RWPE2 (cell line): ENCODE measurements around the gene LOXL4.

Experiments
- ATAC-seq: fragments of 200-7000 bp; cut with Tn5 transposase; 3 replicates; pipeline ENCODE4 v1.9.1; 2021; ENCODE audit warnings: low read depth
- DNase-seq: peaks from one replicate; pipeline ENCODE4 v3.0.0-alpha.2; 2020; ENCODE audit warnings: low spot score
- H3K27ac ChIP-seq: fragments of 450-650 bp; 2 replicates; pipeline ENCODE4 v1.5.1; 2017; ENCODE audit warnings: mild to moderate bottlenecking; ENCODE audit not compliant: poor library complexity, severe bottlenecking
- H3K27me3 ChIP-seq: fragments of 250-450 bp; sonication (Bioruptor Pico); 2 replicates; pipeline ENCODE4 v1.5.1; 2021; ENCODE audit warnings: mild to moderate bottlenecking, moderate library complexity; ENCODE audit not compliant: insufficient read depth, poor library complexity, severe bottlenecking
- H3K36me3 ChIP-seq: fragments of 250-450 bp; sonication (Bioruptor Pico); 2 replicates; pipeline ENCODE4 v1.5.1; 2020; ENCODE audit warnings: low read depth, mild to moderate bottlenecking, moderate library complexity
- H3K4me1 ChIP-seq: fragments of 250-450 bp; sonication (Bioruptor Pico); 2 replicates; pipeline ENCODE4 v1.5.1; 2021; ENCODE audit warnings: mild to moderate bottlenecking, moderate library complexity; ENCODE audit not compliant: insufficient read depth, poor library complexity, severe bottlenecking
- H3K4me3 ChIP-seq: fragments of 250-450 bp; sonication (Bioruptor Pico); 2 replicates; pipeline ENCODE4 v1.5.1; 2021; ENCODE audit warnings: mild to moderate bottlenecking, moderate library complexity; ENCODE audit not compliant: severe bottlenecking
- H3K9me3 ChIP-seq: fragments of 250-450 bp; sonication (Bioruptor Pico); 2 replicates; pipeline ENCODE4 v1.5.1; 2021; ENCODE audit warnings: mild to moderate bottlenecking, moderate library complexity; ENCODE audit not compliant: severe bottlenecking
- TF ChIP-seq, protein P1 (sequence below): fragments of 450-650 bp; IDR thresholded peaks from one replicate; pipeline ENCODE4 v1.5.1; 2017; ENCODE audit warnings: mild to moderate bottlenecking, moderate library complexity; ENCODE audit not compliant: poor library complexity, severe bottlenecking

LOXL4 gene

DNA sequence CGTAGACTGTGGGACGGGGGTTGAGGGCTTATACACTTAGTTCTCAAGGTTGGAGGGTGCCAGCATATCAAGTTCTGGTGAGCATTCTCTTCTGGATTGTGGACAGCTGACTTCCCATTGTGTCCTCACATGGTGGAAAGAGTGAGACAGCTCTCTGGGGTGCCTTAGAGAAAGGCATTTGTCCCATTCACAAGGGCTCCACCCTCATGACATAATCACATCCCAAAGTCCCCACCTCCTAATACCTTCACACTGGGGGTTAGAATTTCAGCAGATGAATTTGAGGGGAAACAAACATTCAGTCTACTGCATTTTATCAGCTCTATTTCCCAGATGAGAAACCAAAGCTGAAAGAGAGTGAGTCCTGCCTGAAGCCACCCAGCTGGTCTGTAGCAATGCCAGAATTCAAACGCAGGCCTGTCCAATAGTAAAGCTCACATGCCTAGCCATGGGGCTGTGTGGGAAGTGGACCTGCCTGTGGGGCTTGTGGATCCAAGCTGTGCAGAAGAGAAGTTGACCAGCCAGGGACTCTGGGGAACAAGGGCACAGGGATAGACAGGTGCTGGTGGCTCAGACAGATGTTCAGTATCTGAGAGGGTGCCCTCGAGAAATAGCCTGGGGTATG is 34.9 kb upstream of the LOXL4 start:
- Histone ChIP-seq H3K36me3 (no peaks in the 10 kb centered on the region), H3K4me3 (no peak overlapping the region), H3K9me3 (no peaks in the 10 kb centered on the region), H3K4me1 (no peaks in the 10 kb centered on the region), H3K27ac (no peak overlapping the region), H3K27me3 (peaks cover 3% of the 10 kb centered on the region)
- DNase-seq, result no peak
- no peak for ATAC-seq
- TF ChIP-seq, protein P1, sequence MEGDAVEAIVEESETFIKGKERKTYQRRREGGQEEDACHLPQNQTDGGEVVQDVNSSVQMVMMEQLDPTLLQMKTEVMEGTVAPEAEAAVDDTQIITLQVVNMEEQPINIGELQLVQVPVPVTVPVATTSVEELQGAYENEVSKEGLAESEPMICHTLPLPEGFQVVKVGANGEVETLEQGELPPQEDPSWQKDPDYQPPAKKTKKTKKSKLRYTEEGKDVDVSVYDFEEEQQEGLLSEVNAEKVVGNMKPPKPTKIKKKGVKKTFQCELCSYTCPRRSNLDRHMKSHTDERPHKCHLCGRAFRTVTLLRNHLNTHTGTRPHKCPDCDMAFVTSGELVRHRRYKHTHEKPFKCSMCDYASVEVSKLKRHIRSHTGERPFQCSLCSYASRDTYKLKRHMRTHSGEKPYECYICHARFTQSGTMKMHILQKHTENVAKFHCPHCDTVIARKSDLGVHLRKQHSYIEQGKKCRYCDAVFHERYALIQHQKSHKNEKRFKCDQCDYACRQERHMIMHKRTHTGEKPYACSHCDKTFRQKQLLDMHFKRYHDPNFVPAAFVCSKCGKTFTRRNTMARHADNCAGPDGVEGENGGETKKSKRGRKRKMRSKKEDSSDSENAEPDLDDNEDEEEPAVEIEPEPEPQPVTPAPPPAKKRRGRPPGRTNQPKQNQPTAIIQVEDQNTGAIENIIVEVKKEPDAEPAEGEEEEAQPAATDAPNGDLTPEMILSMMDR, result no peak

GRCh38 chr10:98301664-98302319 is 33.8 kb upstream of the LOXL4 start:
- ATAC-seq (no peak), DNase-seq (no peak)
- H3K27ac ChIP-seq, result no peak overlapping the region
- no peak overlapping the region for H3K4me3 ChIP-seq
- TF ChIP-seq, protein P1, result no peak
- H3K4me1 ChIP-seq, result no peaks in the 10 kb centered on the region
- no peaks in the 10 kb centered on the region for H3K36me3 ChIP-seq
- H3K27me3 ChIP-seq, result peaks cover 3% of the 10 kb centered on the region
- no peaks in the 10 kb centered on the region for H3K9me3 ChIP-seq

GRCh38 chr10:98300526-98301229 is 32.7 kb upstream of the LOXL4 start:
- Histone ChIP-seq H3K27ac (no peak overlapping the region), H3K4me3 (no peak overlapping the region), H3K36me3 (no peaks in the 10 kb centered on the region), H3K9me3 (no peaks in the 10 kb centered on the region), H3K27me3 (peaks cover 3% of the 10 kb centered on the region), H3K4me1 (peaks cover 7% of the 10 kb centered on the region)
- ATAC-seq (no peak), DNase-seq (no peak)
- TF ChIP-seq, protein P1, result no peak

GRCh38 chr10:98299341-98299740 is 31.3 kb upstream of the LOXL4 start:
- H3K9me3 ChIP-seq, result no peaks in the 10 kb centered on the region
- ATAC-seq, result 0 out of 3 replicates have a peak, but pooled peaks have one; percentile 23
- no peak overlapping the region for H3K4me3 ChIP-seq
- H3K4me1 ChIP-seq, result peaks cover 7% of the 10 kb centered on the region
- H3K27ac ChIP-seq, result no peak overlapping the region
- H3K27me3 ChIP-seq, result peaks cover 3% of the 10 kb centered on the region
- DNase-seq, result no peak
- H3K36me3 ChIP-seq, result no peaks in the 10 kb centered on the region
- TF ChIP-seq, protein P1, result no peak
